K562 treated with DMSO at 1 percent for 48 hours (cell line): ENCODE results near the gene RNF133. TPM values are rescaled to one million over a fixed set of nuclear protein-coding genes. Genes with fewer than 3 reads are reported as not detected.

Experiments
- total RNA-seq: library from RNA; unstranded; fragments of 300-600 nt; gene quantifications from 2 replicates; pipeline ENCODE4 v1.2.3, GENCODE V29; 2022; ENCODE audit warnings: low replicate concordance; ENCODE audit errors: extremely low read depth

Gene RNF133, protein sequence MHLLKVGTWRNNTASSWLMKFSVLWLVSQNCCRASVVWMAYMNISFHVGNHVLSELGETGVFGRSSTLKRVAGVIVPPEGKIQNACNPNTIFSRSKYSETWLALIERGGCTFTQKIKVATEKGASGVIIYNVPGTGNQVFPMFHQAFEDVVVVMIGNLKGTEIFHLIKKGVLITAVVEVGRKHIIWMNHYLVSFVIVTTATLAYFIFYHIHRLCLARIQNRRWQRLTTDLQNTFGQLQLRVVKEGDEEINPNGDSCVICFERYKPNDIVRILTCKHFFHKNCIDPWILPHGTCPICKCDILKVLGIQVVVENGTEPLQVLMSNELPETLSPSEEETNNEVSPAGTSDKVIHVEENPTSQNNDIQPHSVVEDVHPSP
- total RNA-seq = not detected in 2 replicates

DNA sequence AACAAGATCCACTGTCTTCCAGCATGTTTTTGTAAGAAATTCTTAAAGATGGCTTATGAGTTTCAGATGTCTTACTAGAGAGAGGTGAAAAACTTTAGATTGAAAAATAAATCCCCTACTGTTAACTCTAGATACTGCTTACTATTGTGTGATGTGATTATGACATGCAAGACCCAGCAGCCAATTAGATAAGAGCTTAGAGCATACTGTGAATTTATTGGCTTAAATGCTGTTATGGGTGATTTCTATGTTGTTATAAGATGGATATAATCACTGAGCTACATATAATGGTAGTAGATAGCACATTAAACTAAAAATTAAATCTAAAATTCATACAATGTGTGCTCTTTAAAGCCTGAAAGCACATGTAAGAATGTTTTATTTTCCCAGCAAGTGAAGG is at the start of gene RNF133:
Gene RNF133, minus strand, starts transcription at position 101 of the 400 bp plus-strand sequence. CDS start 199 bp downstream, outside the sequence.

DNA sequence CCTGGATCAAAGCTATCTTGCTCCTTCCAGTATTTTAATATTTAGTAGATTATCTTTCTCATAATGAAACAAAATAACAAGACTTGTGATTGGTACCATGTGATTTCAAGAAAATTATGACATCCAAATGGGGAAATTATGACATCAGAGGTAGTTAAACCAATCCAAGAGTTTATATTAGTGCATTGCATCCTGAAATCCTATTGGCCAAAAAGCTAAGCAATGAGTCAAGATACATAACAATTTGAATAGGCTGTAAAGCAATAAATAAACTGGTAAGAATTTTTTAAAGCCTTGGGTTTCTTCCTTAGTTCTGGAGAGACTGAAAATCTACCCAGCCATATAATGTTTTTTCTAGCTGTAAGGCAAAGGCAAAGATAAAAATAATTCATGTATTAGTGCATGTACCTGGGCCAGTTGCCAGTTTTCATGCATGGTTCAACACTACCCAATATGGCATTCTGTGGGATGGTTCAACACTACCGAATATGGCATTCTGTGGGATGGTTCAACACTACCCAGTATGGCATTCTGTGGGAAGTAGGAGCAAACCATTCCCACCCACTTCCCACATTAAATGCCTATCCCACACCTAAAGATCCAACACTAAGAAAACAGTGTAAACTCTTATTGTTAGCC is 4.1 kb upstream of the RNF133 start, which contains the start of gene RNF148:
Gene RNF148, minus strand, starts transcription at position 51 of the 639 bp plus-strand sequence. CDS start 172 bp downstream, outside the sequence.

Other genes starting within 250 kb of the RNF133 start
- not detected in 2 replicates for gene RNF148, start 3.8 kb upstream of the RNF133 start, total RNA-seq
- gene CADPS2, start 187.3 kb upstream of the RNF133 start, total RNA-seq = not detected in 2 replicates